Gastrocnemius medialis (tissue), 4 donors: ENCODE measurements around the gene THY1. TPM values are rescaled to one million over a fixed set of nuclear protein-coding genes. Genes with fewer than 3 reads are reported as not detected.

Experiments used
- ATAC-seq, 2 donors: fragments of 150-250 bp; one replicate each; pipeline ENCODE4 v1.9.1; 2016
- DNase-seq, 2 donors: peaks; one replicate each; pipeline ENCODE4 v3.0.0-alpha.2; 2019
- H3K27ac ChIP-seq, 4 donors: fragments of 200-600 bp; sonication (generic); 1 replicate in 1 of 4; 2 replicates in 3 of 4; pipeline ENCODE4 v1.5.1; 2016 to 2018; ENCODE audit warnings: mild to moderate bottlenecking in 2 of 4, moderate library complexity in 1 of 4
- H3K27me3 ChIP-seq, 3 donors: fragments of 200-600 bp; sonication (generic) in 2 of 3; 1 replicate in 1 of 3; 2 replicates in 2 of 3; pipeline versions ENCODE4 v1.5.1 to v1.6.0; 2016 to 2019; ENCODE audit warnings: mild to moderate bottlenecking in 1 of 3, moderate library complexity in 1 of 3
- H3K36me3 ChIP-seq, 2 donors: fragments of 200-600 bp; sonication (generic) in 1 of 2; one replicate each; pipeline ENCODE4 v1.5.1; 2017 to 2018
- H3K4me1 ChIP-seq, 2 donors: fragments of 200-600 bp; sonication (generic) in 1 of 2; one replicate each; pipeline ENCODE4 v1.5.1; 2016 to 2017; ENCODE audit warnings: mild to moderate bottlenecking in 2 of 2
- H3K4me3 ChIP-seq, 4 donors: fragments of 200-600 bp; sonication (generic) in 3 of 4; 1 replicate in 1 of 4; 2 replicates in 3 of 4; pipeline ENCODE4 v1.5.1; 2016 to 2019; ENCODE audit warnings: mild to moderate bottlenecking in 2 of 4
- H3K9me3 ChIP-seq, 3 donors: fragments of 200-600 bp; sonication (generic) in 2 of 3; 1 replicate in 1 of 3; 2 replicates in 2 of 3; pipeline ENCODE4 v1.5.1; 2016 to 2019
- POLR2A ChIP-seq, 2 donors: fragments of 450-650 bp; IDR thresholded peaks; one replicate each; pipeline ENCODE4 v1.6.1; 2017; ENCODE audit warnings: antibody characterized with exemption in 2 of 2, mild to moderate bottlenecking in 2 of 2, moderate library complexity in 2 of 2
- in situ Hi-C, 4 donors: fragments of 200-750 bp; cut with MboI; loops; one replicate each; pipeline versions ENCODE4 v1.15.0 to v1.8.0; 2017; ENCODE audit warnings: low sequenced_read_pairs in 4 of 4
- intact Hi-C: fragments of 100-400 bp; cut with DNase I; formaldehyde crosslinking; loops from one replicate; pipeline ENCODE4 v1.15.1; 2023; ENCODE audit warnings: low total_unique reads
- total RNA-seq, 4 donors: library from RNA; depleted of rRNA; stranded (reverse); fragments of >200 nt; gene quantifications; one replicate each; pipeline versions ENCODE4 v1.1.0 to v1.2.3, GENCODE V29; 2016
- TF ChIP-seq, protein P1 (sequence below), 5 experiments: fragments of 450-650 bp in 3 of 5; fragments of 200-600 bp in 2 of 5; sonication (generic) in 2 of 5; IDR thresholded peaks in 4 of 5; conservative IDR thresholded peaks in 1 of 5; 1 replicate in 4 of 5; 2 replicates in 1 of 5; pipeline ENCODE4 v1.5.1; 2016 to 2019; ENCODE audit warnings: antibody characterized with exemption in 5 of 5, mild to moderate bottlenecking in 3 of 5, moderate library complexity in 3 of 5

Gene THY1
- total RNA-seq, 4 donors from 2014 or later = 0.22 to 0.70 (median 0.36) TPM; not detected in 1

DNA sequence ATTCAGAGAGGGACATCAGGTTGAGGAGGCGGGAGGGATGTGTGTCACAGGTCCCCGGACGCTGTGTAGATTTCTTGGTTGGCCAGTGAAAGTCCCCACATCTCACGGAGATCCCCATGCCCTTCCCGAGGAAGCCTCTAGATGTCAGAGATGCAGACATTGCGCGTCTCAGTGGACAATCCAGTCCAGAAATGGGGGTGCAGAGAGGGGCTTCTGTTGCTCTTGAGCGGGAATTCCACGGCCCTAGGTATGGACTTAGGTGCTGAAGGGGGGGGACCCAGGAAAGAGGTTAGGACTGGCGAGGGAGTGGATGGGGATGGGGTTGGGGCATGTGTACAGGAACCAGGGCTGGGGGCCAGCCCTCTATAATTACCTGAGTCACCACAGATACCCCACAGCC, 7.0 kb downstream of the THY1 start:
- TF ChIP-seq, protein P1, sequence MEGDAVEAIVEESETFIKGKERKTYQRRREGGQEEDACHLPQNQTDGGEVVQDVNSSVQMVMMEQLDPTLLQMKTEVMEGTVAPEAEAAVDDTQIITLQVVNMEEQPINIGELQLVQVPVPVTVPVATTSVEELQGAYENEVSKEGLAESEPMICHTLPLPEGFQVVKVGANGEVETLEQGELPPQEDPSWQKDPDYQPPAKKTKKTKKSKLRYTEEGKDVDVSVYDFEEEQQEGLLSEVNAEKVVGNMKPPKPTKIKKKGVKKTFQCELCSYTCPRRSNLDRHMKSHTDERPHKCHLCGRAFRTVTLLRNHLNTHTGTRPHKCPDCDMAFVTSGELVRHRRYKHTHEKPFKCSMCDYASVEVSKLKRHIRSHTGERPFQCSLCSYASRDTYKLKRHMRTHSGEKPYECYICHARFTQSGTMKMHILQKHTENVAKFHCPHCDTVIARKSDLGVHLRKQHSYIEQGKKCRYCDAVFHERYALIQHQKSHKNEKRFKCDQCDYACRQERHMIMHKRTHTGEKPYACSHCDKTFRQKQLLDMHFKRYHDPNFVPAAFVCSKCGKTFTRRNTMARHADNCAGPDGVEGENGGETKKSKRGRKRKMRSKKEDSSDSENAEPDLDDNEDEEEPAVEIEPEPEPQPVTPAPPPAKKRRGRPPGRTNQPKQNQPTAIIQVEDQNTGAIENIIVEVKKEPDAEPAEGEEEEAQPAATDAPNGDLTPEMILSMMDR (IDR thresholded peaks at IDR 0.05 in 4 of 5, conservative IDR thresholded peaks at IDR 0.05 in 1 of 5) = no peak
- TF ChIP-seq POLR2A (IDR thresholded peaks at IDR 0.05) = no peak
- Histone ChIP-seq H3K4me1 (no peaks in the 10 kb centered on the region), H3K9me3 (no peaks in the 10 kb centered on the region), H3K36me3 (no peaks in the 10 kb centered on the region), H3K27me3 (peaks cover 10 to 14% (median 12%) of the 10 kb centered on the region in 3 donors), H3K27ac (no peak overlapping the region), H3K4me3 (no peak overlapping the region)
- intact Hi-C loops = no loop called here
- DNase-seq (no peak), ATAC-seq (no peak)
- in situ Hi-C loops = no loop called here

DNA sequence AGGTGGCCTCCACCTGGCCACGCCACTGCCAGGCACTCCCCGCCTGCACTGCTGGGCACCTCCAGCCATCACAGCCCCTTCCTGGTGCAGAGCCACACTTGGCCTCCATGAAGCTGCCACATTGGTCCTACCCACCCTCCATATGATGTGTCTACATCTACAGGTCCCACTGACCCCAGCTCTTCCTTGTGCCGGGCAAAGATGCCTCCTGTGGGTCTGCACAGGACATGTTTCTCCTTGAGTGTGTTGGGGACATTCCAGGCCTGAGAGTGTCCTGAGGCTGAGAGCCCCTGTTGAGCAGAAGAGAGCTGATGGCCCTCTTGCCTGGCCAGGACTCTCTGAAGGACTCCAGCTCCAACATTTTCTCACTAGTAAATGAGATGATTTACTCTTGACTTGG, 7.5 kb downstream of the THY1 start:
- H3K4me3 ChIP-seq = no peak overlapping the region
- intact Hi-C loops (no loop called here), in situ Hi-C loops (no loop called here)
- H3K9me3 ChIP-seq = no peaks in the 10 kb centered on the region
- no peak overlapping the region for H3K27ac ChIP-seq
- peaks cover 6 to 10% (median 7%) of the 10 kb centered on the region in 3 donors for H3K27me3 ChIP-seq
- ATAC-seq = no peak
- no peak for DNase-seq
- H3K36me3 ChIP-seq = no peaks in the 10 kb centered on the region
- H3K4me1 ChIP-seq = no peaks in the 10 kb centered on the region
- TF ChIP-seq, protein P1 (IDR thresholded peaks at IDR 0.05 in 4 of 5, conservative IDR thresholded peaks at IDR 0.05 in 1 of 5) = no peak
- TF ChIP-seq POLR2A (IDR thresholded peaks at IDR 0.05) = no peak

DNA sequence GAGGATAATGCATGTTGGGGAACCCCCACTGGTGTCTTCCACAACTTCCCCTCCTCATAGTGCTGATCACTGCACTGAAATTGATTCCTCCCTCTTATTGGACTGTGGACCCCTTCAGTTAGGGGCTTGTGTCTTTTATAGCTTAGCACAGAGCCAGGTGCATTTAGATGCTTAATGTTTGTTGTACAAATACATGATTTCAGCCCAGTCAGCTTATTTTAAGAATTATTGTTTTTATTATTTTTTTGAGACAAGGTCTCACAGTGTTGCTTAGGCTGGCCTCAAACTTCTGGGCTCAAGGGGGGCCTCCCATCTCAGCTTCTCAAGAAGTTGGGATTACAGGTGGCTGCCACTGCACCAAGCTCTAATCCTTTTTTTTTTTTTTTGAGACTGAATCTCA, 8.2 kb downstream of the THY1 start:
- H3K27me3 ChIP-seq = peaks cover 2 to 5% (median 3%) of the 10 kb centered on the region in 3 donors
- DNase-seq (no peak), ATAC-seq (no peak)
- H3K27ac ChIP-seq = no peak overlapping the region
- no peaks in the 10 kb centered on the region for H3K36me3 ChIP-seq
- intact Hi-C loops (no loop called here), in situ Hi-C loops (no loop called here)
- no peaks in the 10 kb centered on the region for H3K9me3 ChIP-seq
- H3K4me1 ChIP-seq = no peaks in the 10 kb centered on the region
- no peak overlapping the region for H3K4me3 ChIP-seq
- TF ChIP-seq, protein P1 (IDR thresholded peaks at IDR 0.05 in 4 of 5, conservative IDR thresholded peaks at IDR 0.05 in 1 of 5) = no peak

DNA sequence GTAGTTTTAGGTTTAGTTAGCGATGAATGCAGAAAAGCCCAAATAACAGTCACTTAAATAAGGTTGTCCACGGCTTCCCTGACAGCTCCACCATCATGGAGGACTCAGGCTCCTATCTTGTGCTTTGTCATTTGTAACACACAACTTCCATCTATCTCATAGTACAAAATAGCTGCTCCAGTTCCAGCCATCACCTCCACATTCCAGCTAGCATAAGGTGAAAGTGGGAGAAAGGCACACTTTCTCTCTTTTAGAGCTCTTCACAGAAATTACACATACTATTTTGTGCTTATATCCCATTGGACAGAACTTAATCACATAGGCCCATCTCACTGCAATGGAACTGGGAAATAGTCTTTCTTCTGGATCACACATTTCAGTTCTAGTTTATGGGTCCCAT, 8.7 kb downstream of the THY1 start:
- no peak overlapping the region for H3K4me3 ChIP-seq
- in situ Hi-C loops = no loop called here

More for the DNA sequence above, 8.7 kb downstream of the THY1 start:
- Histone ChIP-seq H3K27me3 (peaks cover 0 to 5% (median 2%) of the 10 kb centered on the region in 3 donors), H3K9me3 (no peaks in the 10 kb centered on the region), H3K27ac (no peak overlapping the region), H3K36me3 (no peaks in the 10 kb centered on the region), H3K4me1 (no peaks in the 10 kb centered on the region)
- TF ChIP-seq, protein P1 (IDR thresholded peaks at IDR 0.05 in 4 of 5, conservative IDR thresholded peaks at IDR 0.05 in 1 of 5) = no peak
- no peak for TF ChIP-seq POLR2A (IDR thresholded peaks at IDR 0.05)
- intact Hi-C loops = no loop called here
- DNase-seq (no peak), ATAC-seq (no peak)
